H1 (cell line): ENCODE measurements around the gene FAM13C. TPM values are rescaled to one million over a fixed set of nuclear protein-coding genes. Genes with fewer than 3 reads are reported as not detected.

Source experiments
- CTCF ChIA-PET: fragments of 300-600 bp; sonication (Branson Sonifier 250); formaldehyde crosslinking; loops from one replicate; lab custom pipeline; 2021; ENCODE audit not compliant: partially characterized antibody; lab: Charles Lee
- POLR2A ChIA-PET: fragments of 300-600 bp; sonication (Branson Sonifier 250); formaldehyde crosslinking; loops from one replicate; lab custom pipeline; 2021; ENCODE audit warnings: inconsistent platforms; ENCODE audit not compliant: partially characterized antibody; lab: Charles Lee
- DNase-seq, 2 experiments: peaks; one replicate each; pipeline versions ENCODE4 v3.0.0 to v3.0.0-alpha.2; 2010 to 2022; ENCODE audit warnings: low spot score in 2 of 2, low read depth in 1 of 2, mixed read lengths in 1 of 2
- FAIRE-seq: peaks from 2 replicates; lab custom pipeline; 2011; peaks lifted over from hg19 to GRCh38; lab: Jason Lieb, UNC
- H2AFZ ChIP-seq: 2 replicates; pipeline ENCODE4 v1.8.1; 2012; ENCODE audit warnings: low read length, inconsistent platforms
- H2AK5ac ChIP-seq: 2 replicates; pipeline ENCODE4 v1.6.1; 2013; ENCODE audit warnings: low read depth, low read length
- H2BK120ac ChIP-seq: replicated peaks from 2 replicates; pipeline ENCODE3; 2013; ENCODE audit warnings: low read depth, low read length, inconsistent platforms
- H2BK12ac ChIP-seq: 2 replicates; pipeline ENCODE4 v1.6.1; 2013; ENCODE audit warnings: low read depth, low read length
- H2BK15ac ChIP-seq: 2 replicates; pipeline ENCODE4 v1.6.1; 2013; ENCODE audit warnings: low read length
- H2BK20ac ChIP-seq: 2 replicates; pipeline ENCODE4 v1.6.1; 2013; ENCODE audit warnings: low read length
- H2BK5ac ChIP-seq: 2 replicates; pipeline ENCODE4 v1.6.1; 2013; ENCODE audit warnings: low read depth, low read length
- H3K14ac ChIP-seq: 2 replicates; pipeline ENCODE4 v1.6.1; 2013; ENCODE audit warnings: inconsistent platforms; ENCODE audit not compliant: insufficient read length
- H3K18ac ChIP-seq: 2 replicates; pipeline ENCODE4 v1.6.1; 2013; ENCODE audit warnings: low read length; ENCODE audit errors: extremely low read depth
- H3K23ac ChIP-seq: 2 replicates; pipeline ENCODE4 v1.6.1; 2013; ENCODE audit warnings: inconsistent platforms; ENCODE audit not compliant: insufficient read length
- H3K23me2 ChIP-seq: 2 replicates; pipeline ENCODE4 v1.6.1; 2013; ENCODE audit warnings: low read depth, low read length
- H3K27ac ChIP-seq: 2 replicates; pipeline ENCODE4 v1.6.1; 2011; ENCODE audit warnings: low read depth, low read length, inconsistent platforms
- H3K27me3 ChIP-seq, 4 experiments: replicated peaks in 1 of 4; 1 replicate in 1 of 4; 2 replicates in 3 of 4; pipeline versions ENCODE4 v1.6.1 to v1.8.1; 2011 to 2013; ENCODE audit warnings: low read length in 3 of 4, mild to moderate bottlenecking in 3 of 4, inconsistent platforms in 2 of 4, mixed read lengths in 2 of 4, moderate library complexity in 1 of 4; ENCODE audit not compliant: control insufficient read depth in 3 of 4, insufficient read depth in 3 of 4; ENCODE audit errors: extremely low read depth in 1 of 4
- H3K36me3 ChIP-seq, 4 experiments: 2 replicates each; pipeline versions ENCODE4 v1.6.1 to v1.8.1; 2011 to 2013; ENCODE audit warnings: mild to moderate bottlenecking in 4 of 4, low read length in 3 of 4, moderate library complexity in 2 of 4, control low read depth in 1 of 4, inconsistent platforms in 1 of 4; ENCODE audit not compliant: insufficient read depth in 4 of 4, control insufficient read depth in 2 of 4
- H3K4ac ChIP-seq: replicated peaks from 2 replicates; pipeline ENCODE3; 2013; ENCODE audit warnings: low read length, low read depth, mixed read lengths, inconsistent platforms; ENCODE audit not compliant: insufficient read length
- H3K4me1 ChIP-seq, 4 experiments: replicated peaks in 1 of 4; 1 replicate in 1 of 4; 2 replicates in 3 of 4; pipeline versions ENCODE4 v1.6.1 to v1.8.1; 2011 to 2013; ENCODE audit warnings: low read length in 3 of 4, inconsistent platforms in 2 of 4, mixed read lengths in 1 of 4; ENCODE audit not compliant: insufficient read depth in 4 of 4, control insufficient read depth in 3 of 4
- H3K4me2 ChIP-seq, 2 experiments: 2 replicates each; pipeline versions ENCODE4 v1.6.1 to v1.8.1; 2011 to 2013; ENCODE audit warnings: low read depth in 2 of 2, low read length in 2 of 2, control low read depth in 1 of 2, inconsistent platforms in 1 of 2, mild to moderate bottlenecking in 1 of 2; ENCODE audit not compliant: insufficient read depth in 1 of 2
- H3K4me3 ChIP-seq, 4 experiments: fragments of 200-600, 300-600 bp in 1 of 4; sonication (generic), shearing (Covaris generic), sonication (Bioruptor Twin) in 1 of 4; 2 replicates each; pipeline versions ENCODE4 v1.5.1 to v1.8.1; 2011 to 2016; ENCODE audit warnings: low read length in 4 of 4, low read depth in 3 of 4, control low read depth in 2 of 4, inconsistent platforms in 2 of 4, mild to moderate bottlenecking in 2 of 4, mixed read lengths in 1 of 4, moderate library complexity in 1 of 4; ENCODE audit not compliant: insufficient read depth in 2 of 4; ENCODE audit errors: extremely low read depth in 1 of 4
- H3K56ac ChIP-seq: replicated peaks from 2 replicates; pipeline ENCODE3; 2013; ENCODE audit warnings: low read depth, mild to moderate bottlenecking, mixed read lengths, low read length, inconsistent platforms; ENCODE audit not compliant: insufficient read length
- H3K79me1 ChIP-seq: 2 replicates; pipeline ENCODE4 v1.6.1; 2013; ENCODE audit warnings: low read depth, low read length, control low read depth
- H3K79me2 ChIP-seq, 2 experiments: 2 replicates each; pipeline versions ENCODE4 v1.6.1 to v1.8.1; 2012 to 2013; ENCODE audit warnings: low read length in 2 of 2, mild to moderate bottlenecking in 2 of 2, inconsistent platforms in 1 of 2; ENCODE audit not compliant: insufficient read depth in 2 of 2, control insufficient read depth in 1 of 2
- H3K9ac ChIP-seq, 4 experiments: replicated peaks in 1 of 4; 1 replicate in 1 of 4; 2 replicates in 3 of 4; pipeline versions ENCODE4 v1.6.1 to v1.8.1; 2011 to 2013; ENCODE audit warnings: low read depth in 3 of 4, low read length in 3 of 4, control low read depth in 2 of 4, mild to moderate bottlenecking in 2 of 4, moderate library complexity in 2 of 4, inconsistent platforms in 1 of 4; ENCODE audit errors: extremely low read depth in 1 of 4
- H3K9me3 ChIP-seq, 2 experiments: 2 replicates each; pipeline versions ENCODE4 v1.6.1 to v1.8.1; 2012 to 2013; ENCODE audit warnings: mild to moderate bottlenecking in 2 of 2, moderate library complexity in 2 of 2, control low read depth in 1 of 2, inconsistent platforms in 1 of 2, low read depth in 1 of 2, low read length in 1 of 2, mixed read lengths in 1 of 2; ENCODE audit not compliant: insufficient read depth in 2 of 2
- H4K20me1 ChIP-seq, 2 experiments: replicated peaks in 1 of 2; 2 replicates each; pipeline versions ENCODE3 to v1.8.1; 2011 to 2013; ENCODE audit warnings: inconsistent platforms in 2 of 2, low read length in 2 of 2, mild to moderate bottlenecking in 1 of 2; ENCODE audit not compliant: insufficient read depth in 2 of 2, control insufficient read depth in 1 of 2
- H4K5ac ChIP-seq: 2 replicates; pipeline ENCODE4 v1.6.1; 2013; ENCODE audit warnings: low read length, low read depth, mixed read lengths, inconsistent platforms; ENCODE audit not compliant: insufficient read length
- H4K8ac ChIP-seq: 2 replicates; pipeline ENCODE4 v1.8.0; 2013; ENCODE audit warnings: mild to moderate bottlenecking, moderate library complexity, low read length, inconsistent platforms; ENCODE audit not compliant: insufficient read depth; ENCODE audit errors: extremely low read depth
- H4K91ac ChIP-seq: replicated peaks from 2 replicates; pipeline ENCODE3; 2013; ENCODE audit warnings: low read length, mixed read lengths, inconsistent platforms; ENCODE audit not compliant: insufficient read length
- NANOG ChIP-seq: IDR thresholded peaks from 2 replicates; pipeline ENCODE4 v1.6.1; 2011; ENCODE audit warnings: low read length, low read depth, mild to moderate bottlenecking, inconsistent platforms; ENCODE audit not compliant: insufficient read depth, poor library complexity, severe bottlenecking
- USF2 ChIP-seq: IDR thresholded peaks from 2 replicates; pipeline ENCODE4 v1.6.1; 2011; ENCODE audit warnings: low read length, improper control_type of control experiment
- WGBS, 2 experiments: shearing (Covaris generic) in 1 of 2; methylation state at CpG; one replicate each; pipeline versions ENCODE4 v1.1.6 to v1.1.7; 2013 to 2015; ENCODE audit warnings: low lambda C conversion rate in 2 of 2, mixed read lengths in 2 of 2, inconsistent platforms in 1 of 2, low coverage in 1 of 2, missing lambda C conversion rate in 1 of 2; ENCODE audit not compliant: insufficient replicate concordance in 2 of 2, insufficient coverage in 1 of 2, insufficient read length in 1 of 2; ENCODE audit errors: extremely low coverage in 1 of 2, missing lambda C conversion rate in 1 of 2; 5-methylcytosine and 5-hydroxymethylcytosine counted together
- polyA plus RNA-seq, 7 experiments: library from polyadenylated mRNA; depleted of rRNA in 3 of 7; stranded (reverse) in 5 of 7; unstranded in 2 of 7; fragments of >200 nt in 5 of 7; fragments of 200-250 nt in 2 of 7; gene quantifications; 1 replicate in 5 of 7; 2 replicates in 1 of 7; 4 replicates in 1 of 7; pipeline versions ENCODE4 v1.2.1 to v1.2.3, GENCODE V29; 2011 to 2013; ENCODE audit warnings: missing spikeins in 2 of 7, mixed read lengths in 2 of 7
- total RNA-seq: library from RNA; stranded (reverse); fragmentation: NEBNext Ultra II Directional; extraction: Animal tissue kit (Norgen Biotek cat#: 25700); gene quantifications from 2 replicates; pipeline ENCODE4 v1.2.1, GENCODE V29; 2021
- TF ChIP-seq, protein P1 (sequence below): IDR thresholded peaks from 2 replicates; pipeline ENCODE4 v1.6.1; 2011; ENCODE audit warnings: low read depth, mild to moderate bottlenecking, low read length; ENCODE audit not compliant: insufficient read depth

FAM13C gene
- total and polyA plus RNA-seq, 2 of the 8 experiments (the other 6 are each of a cell fraction or from before 2014, with no cell fraction given), result 0.56 to 0.62 TPM

GRCh38 chr10:59342723-59343122 lies 19.6 kb downstream of the FAM13C start:
- Histone ChIP-seq H3K36me3 (no peaks in the 10 kb centered on the region), H2BK5ac (no peak overlapping the region), H3K79me2 (no peaks in the 10 kb centered on the region), H3K14ac (no peak overlapping the region), H2BK120ac (no peak overlapping the region), H2BK20ac (no peak overlapping the region), H3K79me1 (no peaks in the 10 kb centered on the region), H4K8ac (no peak overlapping the region), H2AK5ac (no peak overlapping the region), H3K23me2 (no peaks in the 10 kb centered on the region), H3K9me3 (peaks cover 0 to 2% of the 10 kb centered on the region in 2 experiments; a peak in 2 of 4 replicates), H4K91ac (no peak overlapping the region), H3K23ac (no peak overlapping the region), H3K27me3 (peaks cover 0 to 13% (median 3%) of the 10 kb centered on the region in 4 experiments; a peak in 4 of 7 replicates), H2BK15ac (no peak overlapping the region), H3K56ac (no peak overlapping the region), H4K5ac (no peak overlapping the region), H3K18ac (no peak overlapping the region), H3K4ac (no peak overlapping the region), H3K4me3 (no peak overlapping the region), H2AFZ (no peak overlapping the region), H3K9ac (no peak overlapping the region), H4K20me1 (no peaks in the 10 kb centered on the region), H2BK12ac (no peak overlapping the region), H3K4me2 (no peak overlapping the region), H3K4me1 (no peaks in the 10 kb centered on the region), H3K27ac (no peak overlapping the region)
- 89% methylated on average over 1 of the region's 1 CpG; no CpG with 5 or more reads in 1 of the 2 experiments for WGBS, 2 experiments
- no peak for DNase-seq
- ChIA-PET CTCF (interaction anchor here (0.6 to 1.1 kb wide), 2 partner anchors 9 to 165 kb away, joined by 3 read pairs; no protein-coding TSS in a partner anchor), POLR2A (no interaction called here)
- TF ChIP-seq NANOG (no peak), USF2 (no peak)
- TF ChIP-seq, protein P1, sequence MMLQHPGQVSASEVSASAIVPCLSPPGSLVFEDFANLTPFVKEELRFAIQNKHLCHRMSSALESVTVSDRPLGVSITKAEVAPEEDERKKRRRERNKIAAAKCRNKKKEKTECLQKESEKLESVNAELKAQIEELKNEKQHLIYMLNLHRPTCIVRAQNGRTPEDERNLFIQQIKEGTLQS, result no peak
- no peak for FAIRE-seq
